ENCODE measurements around the gene ANKRD34A. TPM values are rescaled to one million over a fixed set of nuclear protein-coding genes. Genes with fewer than 3 reads are reported as not detected.
"Not testable (repeated sequence)": the region's sequence is repeated elsewhere in the genome, so short reads cannot be mapped to it uniquely, and the experiment has no call there.

The ANKRD34A gene
- total and polyA plus RNA-seq, 2 donors from 2014 or later = 0.37 to 0.76 TPM

GRCh38 chr1:145936247-145936646, 28.1 kb downstream of the ANKRD34A start:
- Histone ChIP-seq H3K27me3 (ENCODE audit: control insufficient read depth, insufficient read depth, low read length) (no peaks in the 10 kb centered on the region), H3K27ac (ENCODE audit: low read depth in 2 of 2, low read length in 2 of 2) (no peak overlapping the region), H3K36me3 (ENCODE audit: control insufficient read depth in 2 of 3, insufficient read depth in 3 of 3, low read length in 3 of 3) (peaks cover 0 to 6% (median 4%) of the 10 kb centered on the region in 3 donors), H3K9ac (ENCODE audit: low read length in 3 of 3) (no peak overlapping the region), H3K9me3 (ENCODE audit: control insufficient read depth in 2 of 3, insufficient read depth in 1 of 3, low read length in 3 of 3) (no peaks in the 10 kb centered on the region), H3K4me1 (ENCODE audit: control insufficient read depth in 2 of 3, insufficient read depth in 2 of 3, low read depth in 1 of 3, low read length in 3 of 3) (no peaks in the 10 kb centered on the region), H3K4me3 (ENCODE audit: low read length in 3 of 3) (no peak overlapping the region)
- DNase-seq = no peak
- TF ChIP-seq CTCF (IDR thresholded peaks at IDR 0.05; ENCODE audit: borderline replicate concordance, extremely low read depth, insufficient read depth) = no peak
- intact Hi-C loops (cut with DNase I) = no loop called here
- FAIRE-seq = no peak

- DNase-seq (no peak), FAIRE-seq (no peak)
- H3K9ac ChIP-seq (ENCODE audit: low read length in 3 of 3) = no peak overlapping the region
- no peak overlapping the region for H3K4me3 ChIP-seq (ENCODE audit: low read length in 3 of 3)
- intact Hi-C loops (cut with DNase I) = no loop called here
- H3K36me3 ChIP-seq (ENCODE audit: control insufficient read depth in 2 of 3, insufficient read depth in 3 of 3, low read length in 3 of 3) = peaks cover 0 to 6% (median 4%) of the 10 kb centered on the region in 3 donors
- no peaks in the 10 kb centered on the region for H3K4me1 ChIP-seq (ENCODE audit: control insufficient read depth in 2 of 3, insufficient read depth in 2 of 3, low read depth in 1 of 3, low read length in 3 of 3)
- no peaks in the 10 kb centered on the region for H3K9me3 ChIP-seq (ENCODE audit: control insufficient read depth in 2 of 3, insufficient read depth in 1 of 3, low read length in 3 of 3)
- TF ChIP-seq CTCF (IDR thresholded peaks at IDR 0.05; ENCODE audit: borderline replicate concordance, extremely low read depth, insufficient read depth) = no peak
- no peak overlapping the region for H3K27ac ChIP-seq (ENCODE audit: low read depth in 2 of 2, low read length in 2 of 2)
- H3K27me3 ChIP-seq (ENCODE audit: control insufficient read depth, insufficient read depth, low read length) = no peaks in the 10 kb centered on the region
These were observed 28.7 kb downstream of the ANKRD34A start for GRCh38 chr1:145935708-145936107.

- FAIRE-seq; DNase-seq; H3K9me3 ChIP-seq (ENCODE audit: control insufficient read depth in 2 of 3, insufficient read depth in 1 of 3, low read length in 3 of 3); H3K9ac ChIP-seq (ENCODE audit: low read length in 3 of 3); H3K27me3 ChIP-seq (ENCODE audit: control insufficient read depth, insufficient read depth, low read length); H3K4me3 ChIP-seq (ENCODE audit: low read length in 3 of 3); H3K4me1 ChIP-seq (ENCODE audit: control insufficient read depth in 2 of 3, insufficient read depth in 2 of 3, low read depth in 1 of 3, low read length in 3 of 3); intact Hi-C loops (cut with DNase I); H3K27ac ChIP-seq (ENCODE audit: low read depth in 2 of 2, low read length in 2 of 2); H3K36me3 ChIP-seq (ENCODE audit: control insufficient read depth in 2 of 3, insufficient read depth in 3 of 3, low read length in 3 of 3): not testable (repeated sequence)
These were observed 31.8 kb downstream of the ANKRD34A start for GRCh38 chr1:145932522-145933009.

GRCh38 chr1:145927916-145928643, 36.3 kb downstream of the ANKRD34A start:
- intact Hi-C loops (cut with DNase I) = no loop called here
- H3K27ac ChIP-seq (ENCODE audit: low read depth in 2 of 2, low read length in 2 of 2) = peak overlapping the region; percentile 96 to 99
- H3K9ac ChIP-seq (ENCODE audit: low read length in 3 of 3) = peak overlapping the region; percentile 95 to 99 (median 95)
- no peaks in the 10 kb centered on the region for H3K9me3 ChIP-seq (ENCODE audit: control insufficient read depth in 2 of 3, insufficient read depth in 1 of 3, low read length in 3 of 3)
- DNase-seq = peak in 2 of 5 donors; percentile 15 to 53
- peak overlapping the region; percentile 82 to 94 (median 93) for H3K4me3 ChIP-seq (ENCODE audit: low read length in 3 of 3)
- no peaks in the 10 kb centered on the region for H3K27me3 ChIP-seq (ENCODE audit: control insufficient read depth, insufficient read depth, low read length)
- peaks cover 3 to 6% (median 4%) of the 10 kb centered on the region in 3 donors for H3K36me3 ChIP-seq (ENCODE audit: control insufficient read depth in 2 of 3, insufficient read depth in 3 of 3, low read length in 3 of 3)
- FAIRE-seq = no peak
- no peak for TF ChIP-seq CTCF (IDR thresholded peaks at IDR 0.05; ENCODE audit: borderline replicate concordance, extremely low read depth, insufficient read depth)
- H3K4me1 ChIP-seq (ENCODE audit: control insufficient read depth in 2 of 3, insufficient read depth in 2 of 3, low read depth in 1 of 3, low read length in 3 of 3) = peaks cover 3 to 6% (median 6%) of the 10 kb centered on the region in 3 donors
